PC-3 (cell line): ENCODE data around the gene MACROD1. TPM values are rescaled to one million over a fixed set of nuclear protein-coding genes. Genes with fewer than 3 reads are reported as not detected.

Experiments used
- ATAC-seq: fragments of 200-7000 bp; cut with Tn5 transposase; 2 replicates; pipeline ENCODE4 v1.9.1; 2020; ENCODE audit warnings: mild to moderate bottlenecking, moderate library complexity
- BruUV-seq: library from RNA; stranded (reverse); fragments of 400-500 nt; replicated peaks from 2 replicates; lab custom pipeline; 2021; lab: Mats Ljungman, UMichigan
- CTCF ChIA-PET: fragments of 300-600 bp; sonication (Branson Sonifier 250); formaldehyde crosslinking; loops from one replicate; lab custom pipeline; 2022; ENCODE audit warnings: antibody characterized with exemption; lab: Charles Lee
- POLR2A ChIA-PET: fragments of 300-600 bp; sonication (Branson Sonifier 250); formaldehyde crosslinking; loops from one replicate; lab custom pipeline; 2022; ENCODE audit warnings: antibody characterized with exemption; ENCODE audit not compliant: unreplicated experiment; lab: Charles Lee
- DNase-seq: peaks from one replicate; pipeline ENCODE4 v3.0.0-alpha.2; 2015
- H2AFZ ChIP-seq: fragments of 300-600 bp; sonication (generic); 2 replicates; pipeline ENCODE4 v1.6.0; 2016; ENCODE audit warnings: antibody characterized with exemption, low read length
- H3F3A ChIP-seq: fragments of 300-600 bp; sonication (generic); one replicate; pipeline ENCODE4 v1.6.0; 2017; ENCODE audit warnings: antibody characterized with exemption, low read length, control low read depth, mild to moderate bottlenecking; ENCODE audit not compliant: unreplicated experiment
- H3K27ac ChIP-seq: fragments of 300-600 bp; sonication (generic); 2 replicates; pipeline ENCODE4 v1.5.1; 2016; ENCODE audit warnings: mild to moderate bottlenecking, low read length
- H3K27me3 ChIP-seq: fragments of 300-600 bp; sonication (generic); 2 replicates; pipeline ENCODE4 v1.6.1; 2016; ENCODE audit warnings: low read length, mixed read lengths
- H3K36me3 ChIP-seq: fragments of 300-600 bp; sonication (generic); 2 replicates; pipeline ENCODE4 v1.6.1; 2016; ENCODE audit warnings: low read depth, mixed run types, low read length, mixed read lengths
- H3K4me1 ChIP-seq: fragments of 300-600 bp; sonication (generic); 2 replicates; pipeline ENCODE4 v1.5.1; 2016; ENCODE audit warnings: low read length; ENCODE audit not compliant: insufficient read depth
- H3K4me2 ChIP-seq: fragments of 300-600 bp; sonication (generic); 2 replicates; pipeline ENCODE4 v1.6.0; 2016; ENCODE audit warnings: low read length
- H3K4me3 ChIP-seq: fragments of 300-600 bp; sonication (generic); 2 replicates; pipeline ENCODE4 v1.5.1; 2016; ENCODE audit warnings: mild to moderate bottlenecking, low read length, mixed read lengths
- H3K79me2 ChIP-seq: fragments of 300-600 bp; sonication (generic); 2 replicates; pipeline ENCODE4 v1.6.1; 2017; ENCODE audit warnings: low read length, mixed read lengths
- H3K9ac ChIP-seq: fragments of 300-600 bp; sonication (generic); 2 replicates; pipeline ENCODE4 v1.6.0; 2016; ENCODE audit warnings: mild to moderate bottlenecking, low read length
- H3K9me2 ChIP-seq: fragments of 300-600 bp; sonication (generic); replicated peaks from 2 replicates; pipeline ENCODE4 v1.6.1; 2016; ENCODE audit warnings: mixed run types, low read length, mixed read lengths
- H3K9me3 ChIP-seq: fragments of 300-600 bp; sonication (generic); 2 replicates; pipeline ENCODE4 v1.6.1; 2016; ENCODE audit warnings: low read length, mixed read lengths
- H4K20me1 ChIP-seq: fragments of 300-600 bp; sonication (generic); 2 replicates; pipeline ENCODE4 v1.6.1; 2016; ENCODE audit warnings: low read length, mixed read lengths
- EZH2 ChIP-seq: fragments of 300-600 bp; sonication (generic); IDR thresholded peaks from one replicate; pipeline ENCODE4 v1.6.1; 2017; ENCODE audit warnings: antibody characterized with exemption, mild to moderate bottlenecking, low read length; ENCODE audit not compliant: unreplicated experiment
- EZH2phosphoT487 ChIP-seq: fragments of 300-600 bp; sonication (generic); IDR thresholded peaks from 2 replicates; pipeline ENCODE4 v1.6.1; 2018; ENCODE audit warnings: mild to moderate bottlenecking, antibody characterized with exemption, low read length, borderline replicate concordance
- intact Hi-C: fragments of 100-400 bp; cut with micrococcal nuclease; formaldehyde crosslinking; loops from 2 replicates; pipeline ENCODE4 v1.9.0; 2023
- total RNA-seq: library from RNA; depleted of rRNA; stranded (reverse); fragments of >200 nt; gene quantifications from 2 replicates; pipeline ENCODE4 v1.2.3, GENCODE V29; 2014
- TF ChIP-seq, protein P1 (sequence below): fragments of 300-600 bp; sonication (generic); conservative IDR thresholded peaks from 2 replicates; pipeline ENCODE4 v1.5.1; 2017; ENCODE audit warnings: antibody characterized with exemption, low read depth, mild to moderate bottlenecking, low read length

Gene MACROD1
- total RNA-seq, 1 experiment from 2014 or later: 71.4 TPM

DNA sequence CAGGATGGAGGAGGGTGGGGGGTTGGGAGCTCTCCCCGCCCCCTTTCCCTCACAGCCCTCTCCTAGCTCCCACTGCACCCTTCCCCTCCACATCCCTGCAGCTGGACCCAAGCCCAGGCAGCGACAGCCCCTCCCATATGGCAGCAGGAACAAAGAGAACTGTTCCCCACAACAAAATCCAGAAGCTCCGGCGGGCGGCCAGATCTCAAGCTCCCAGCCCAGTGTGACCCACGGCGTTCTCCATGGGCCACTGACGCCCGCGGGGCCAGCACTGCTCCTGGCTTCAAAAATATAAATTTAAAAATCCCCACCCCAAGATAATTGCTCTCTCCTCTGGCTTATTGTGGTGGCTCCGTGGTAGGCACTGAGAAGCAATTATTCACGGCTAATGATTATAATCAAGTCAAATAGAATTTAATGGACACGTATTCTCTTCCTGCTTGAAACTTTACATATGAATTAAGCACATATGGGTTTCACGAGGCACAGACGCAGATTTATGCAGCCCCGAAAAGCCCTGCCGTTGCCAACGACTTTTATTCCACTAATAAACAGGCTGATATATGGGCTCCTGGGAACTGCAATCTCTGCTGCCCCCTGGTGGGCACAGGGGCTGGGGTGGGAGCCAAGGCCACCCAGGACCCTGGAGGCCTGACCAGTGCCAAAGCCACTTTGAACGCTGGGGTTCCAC, 17.5 kb downstream of the MACROD1 start:
- peak; percentile 64 for ATAC-seq
- ChIA-PET CTCF (no interaction called here), POLR2A (no interaction called here)
- BruUV-seq: no TSS peak
- no peak overlapping the region for H3K9ac ChIP-seq
- H3K79me2 ChIP-seq: no peaks in the 10 kb centered on the region
- H3K9me3 ChIP-seq: no peaks in the 10 kb centered on the region
- no peak overlapping the region for H3K4me2 ChIP-seq
- H3K36me3 ChIP-seq: no peaks in the 10 kb centered on the region
- TF ChIP-seq EZH2phosphoT487: no peak
- TF ChIP-seq, protein P1, sequence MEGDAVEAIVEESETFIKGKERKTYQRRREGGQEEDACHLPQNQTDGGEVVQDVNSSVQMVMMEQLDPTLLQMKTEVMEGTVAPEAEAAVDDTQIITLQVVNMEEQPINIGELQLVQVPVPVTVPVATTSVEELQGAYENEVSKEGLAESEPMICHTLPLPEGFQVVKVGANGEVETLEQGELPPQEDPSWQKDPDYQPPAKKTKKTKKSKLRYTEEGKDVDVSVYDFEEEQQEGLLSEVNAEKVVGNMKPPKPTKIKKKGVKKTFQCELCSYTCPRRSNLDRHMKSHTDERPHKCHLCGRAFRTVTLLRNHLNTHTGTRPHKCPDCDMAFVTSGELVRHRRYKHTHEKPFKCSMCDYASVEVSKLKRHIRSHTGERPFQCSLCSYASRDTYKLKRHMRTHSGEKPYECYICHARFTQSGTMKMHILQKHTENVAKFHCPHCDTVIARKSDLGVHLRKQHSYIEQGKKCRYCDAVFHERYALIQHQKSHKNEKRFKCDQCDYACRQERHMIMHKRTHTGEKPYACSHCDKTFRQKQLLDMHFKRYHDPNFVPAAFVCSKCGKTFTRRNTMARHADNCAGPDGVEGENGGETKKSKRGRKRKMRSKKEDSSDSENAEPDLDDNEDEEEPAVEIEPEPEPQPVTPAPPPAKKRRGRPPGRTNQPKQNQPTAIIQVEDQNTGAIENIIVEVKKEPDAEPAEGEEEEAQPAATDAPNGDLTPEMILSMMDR: peak; percentile 98
- no peak overlapping the region for H2AFZ ChIP-seq
- H4K20me1 ChIP-seq: no peaks in the 10 kb centered on the region
- no peaks in the 10 kb centered on the region for H3K9me2 ChIP-seq
- no peak overlapping the region for H3K27ac ChIP-seq
- H3K4me3 ChIP-seq: no peak overlapping the region
- H3K4me1 ChIP-seq: no peaks in the 10 kb centered on the region
- H3F3A ChIP-seq: no peaks in the 10 kb centered on the region
- no peaks in the 10 kb centered on the region for H3K27me3 ChIP-seq
- DNase-seq: peak; percentile 82
- intact Hi-C loops: loop anchor here (5.0 to 10.0 kb wide), 2 partner anchors 56 to 384 kb away; partner anchors contain the start of gene ZFTA

DNA sequence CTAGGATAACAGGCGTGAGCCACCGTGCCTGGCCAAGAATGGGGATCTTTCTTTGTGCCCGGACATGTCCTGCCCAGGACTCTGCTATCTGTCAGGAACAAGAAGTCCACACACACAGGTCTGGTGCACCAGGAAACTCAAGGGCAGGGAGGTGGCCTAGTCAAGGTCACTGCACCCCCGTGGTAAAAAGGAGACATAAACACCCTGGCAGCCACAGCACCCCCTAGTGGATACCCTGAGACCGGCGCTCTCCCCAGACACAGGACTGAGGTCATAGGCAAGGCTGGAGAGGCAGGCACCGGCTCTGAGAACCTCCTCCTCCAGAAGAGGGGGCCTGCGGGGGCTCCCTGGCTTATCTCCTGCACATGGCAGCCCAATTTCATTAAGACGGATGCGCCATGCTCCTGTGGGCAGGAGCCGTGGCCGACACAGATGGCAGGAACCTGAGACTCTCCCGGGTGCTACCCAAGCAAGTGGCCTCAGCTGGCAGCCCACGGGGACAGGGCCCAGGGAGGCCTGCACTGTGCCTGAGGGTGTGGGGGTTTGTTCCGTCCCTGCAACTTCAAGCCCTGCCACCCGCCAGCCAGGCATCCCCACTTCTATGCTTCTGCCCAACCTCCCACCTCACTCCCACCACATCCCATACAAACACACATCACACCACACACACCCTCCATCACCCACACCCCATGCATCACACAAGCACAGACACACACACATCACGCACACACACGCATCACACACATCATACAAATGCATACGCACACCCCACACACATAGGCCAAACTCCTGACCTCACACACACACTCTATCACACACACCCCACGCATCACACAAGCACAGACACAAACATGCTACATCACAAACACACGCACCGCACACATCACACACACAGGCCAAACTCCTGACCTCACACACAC, 19.6 kb downstream of the MACROD1 start:
- no peaks in the 10 kb centered on the region for H3K9me2 ChIP-seq
- H3K9me3 ChIP-seq: no peaks in the 10 kb centered on the region
- no peak for TF ChIP-seq EZH2phosphoT487
- no peak for TF ChIP-seq EZH2
- TF ChIP-seq, protein P1: peak; percentile 87
- intact Hi-C loops: loop anchor here (5.0 to 10.0 kb wide), 2 partner anchors 54 to 381 kb away; partner anchors contain the start of gene ZFTA
- no peak overlapping the region for H3K4me2 ChIP-seq
- no peak overlapping the region for H2AFZ ChIP-seq
- H3K4me3 ChIP-seq: no peak overlapping the region
- no peaks in the 10 kb centered on the region for H3K79me2 ChIP-seq
- BruUV-seq: no TSS peak
- no peaks in the 10 kb centered on the region for H3K36me3 ChIP-seq
- ChIA-PET CTCF (no interaction called here), POLR2A (no interaction called here)
- ATAC-seq: peak; percentile 57
- no peaks in the 10 kb centered on the region for H3F3A ChIP-seq
- no peak overlapping the region for H3K9ac ChIP-seq
- H3K4me1 ChIP-seq: no peaks in the 10 kb centered on the region
- no peaks in the 10 kb centered on the region for H4K20me1 ChIP-seq
- H3K27me3 ChIP-seq: no peaks in the 10 kb centered on the region
- peak; percentile 64 for DNase-seq
- H3K27ac ChIP-seq: no peak overlapping the region
